Hematopoietic multipotent progenitor cell treated with erythropoietin and hydrocortisone succinate and interleukin-3 and kit ligand, for 6 days (in vitro differentiated cells): ENCODE data around the gene ADAMTS18.
"Not testable (repeated sequence)": the region's sequence is repeated elsewhere in the genome, so short reads cannot be mapped to it uniquely, and the experiment has no call there.

Experiments used
- DNase-seq: peaks from one replicate; pipeline ENCODE4 v3.0.0-alpha.2; 2015

The ADAMTS18 gene

GRCh38 chr16:77434530-77435271 is at the start of gene ADAMTS18:
ADAMTS18 (minus strand) TSS chr16:77435034; CDS start chr16:77434695, 339 bp downstream.
- DNase-seq: no peak

GRCh38 chr16:77480681-77481315 is 46.0 kb upstream of the ADAMTS18 start:
- no peak for DNase-seq

DNA sequence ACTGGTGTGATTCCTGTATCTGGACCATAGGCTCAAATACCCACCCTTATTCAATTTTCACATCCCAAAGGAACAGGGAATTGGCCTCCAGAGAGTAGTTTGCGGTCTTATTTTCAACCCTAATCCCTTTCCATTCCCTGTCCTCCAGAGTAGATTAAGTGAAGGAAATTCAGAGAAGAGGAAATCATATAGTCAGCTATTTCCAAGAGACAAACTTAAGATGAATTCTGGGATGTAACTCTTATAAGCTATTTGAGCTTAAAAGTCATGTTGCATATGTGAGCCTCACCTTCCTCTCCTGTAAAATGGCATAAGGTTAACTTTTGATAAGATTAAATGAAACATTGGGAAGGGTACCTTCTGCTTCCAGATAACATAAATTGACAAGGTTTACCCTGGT is 37.4 kb upstream of the ADAMTS18 start:
- DNase-seq: no peak

GRCh38 chr16:77470851-77471250 is 36.0 kb upstream of the ADAMTS18 start:
- DNase-seq: no peak

DNA sequence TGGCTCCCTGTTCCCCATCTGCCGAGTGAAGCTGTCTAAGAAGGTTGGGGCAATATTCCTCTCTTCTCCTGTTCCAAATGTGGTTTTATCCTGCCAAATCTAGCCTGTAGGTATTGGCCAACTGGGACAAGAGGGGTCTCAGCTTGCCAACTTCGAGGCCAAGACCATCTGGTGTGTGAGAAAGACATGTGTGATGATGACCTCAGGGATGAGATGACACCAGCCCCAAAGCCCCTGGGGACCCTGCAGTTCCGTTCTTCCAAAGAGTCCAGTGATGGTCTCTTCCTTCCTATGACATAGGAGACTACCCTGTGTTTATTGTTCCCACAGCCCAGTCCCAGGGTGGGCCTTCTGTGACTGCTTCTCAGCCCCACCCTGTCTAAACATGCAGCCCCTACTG is 34.8 kb upstream of the ADAMTS18 start:
- no peak for DNase-seq

GRCh38 chr16:77468831-77469230 is 34.0 kb upstream of the ADAMTS18 start:
- DNase-seq: no peak

DNA sequence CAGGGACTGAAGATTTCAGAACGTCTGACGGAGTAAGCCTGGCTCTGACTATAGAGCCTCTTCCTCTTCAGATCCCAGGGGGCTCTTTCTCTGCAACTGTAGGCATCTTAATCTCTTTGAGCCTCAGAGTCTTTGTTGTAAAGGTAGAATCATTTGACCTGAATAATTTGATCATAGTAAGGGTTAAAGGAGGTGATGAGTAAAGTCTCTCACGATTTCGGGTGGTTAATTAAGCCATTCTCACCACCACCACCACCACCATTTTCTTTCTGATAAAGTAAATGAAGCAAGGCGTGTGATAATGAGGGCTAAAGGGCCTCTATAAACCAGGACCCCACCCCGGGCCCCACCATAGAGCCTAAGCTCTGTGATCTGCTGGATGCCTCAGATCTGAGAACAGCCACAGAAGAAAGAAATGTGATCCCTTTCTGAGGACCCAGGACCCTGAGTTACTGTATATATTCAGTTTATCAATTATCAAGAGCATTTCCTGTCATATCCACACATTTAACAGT is 33.0 kb upstream of the ADAMTS18 start:
- no peak for DNase-seq

DNA sequence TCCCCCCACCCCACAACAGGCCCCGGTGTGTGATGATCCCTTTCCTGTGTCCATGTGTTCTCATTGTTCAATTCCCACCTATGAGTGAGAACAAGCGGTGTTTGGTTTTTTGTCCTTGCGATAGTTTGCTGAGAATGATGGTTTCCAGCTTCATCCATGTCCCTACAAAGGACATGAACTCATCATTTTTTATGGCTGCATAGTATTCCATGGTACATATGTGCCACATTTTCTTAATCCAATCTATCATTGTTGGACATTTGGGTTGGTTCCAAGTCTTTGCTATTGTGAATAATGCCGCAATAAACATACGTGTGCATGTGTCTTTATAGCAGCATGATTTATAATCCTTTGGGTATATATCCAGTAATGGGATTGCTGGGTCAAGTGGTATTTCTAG is 28.8 kb upstream of the ADAMTS18 start:
- not testable (repeated sequence) for DNase-seq

- DNase-seq: no peak
These were observed 28.1 kb upstream of the ADAMTS18 start for GRCh38 chr16:77462894-77463293.

DNA sequence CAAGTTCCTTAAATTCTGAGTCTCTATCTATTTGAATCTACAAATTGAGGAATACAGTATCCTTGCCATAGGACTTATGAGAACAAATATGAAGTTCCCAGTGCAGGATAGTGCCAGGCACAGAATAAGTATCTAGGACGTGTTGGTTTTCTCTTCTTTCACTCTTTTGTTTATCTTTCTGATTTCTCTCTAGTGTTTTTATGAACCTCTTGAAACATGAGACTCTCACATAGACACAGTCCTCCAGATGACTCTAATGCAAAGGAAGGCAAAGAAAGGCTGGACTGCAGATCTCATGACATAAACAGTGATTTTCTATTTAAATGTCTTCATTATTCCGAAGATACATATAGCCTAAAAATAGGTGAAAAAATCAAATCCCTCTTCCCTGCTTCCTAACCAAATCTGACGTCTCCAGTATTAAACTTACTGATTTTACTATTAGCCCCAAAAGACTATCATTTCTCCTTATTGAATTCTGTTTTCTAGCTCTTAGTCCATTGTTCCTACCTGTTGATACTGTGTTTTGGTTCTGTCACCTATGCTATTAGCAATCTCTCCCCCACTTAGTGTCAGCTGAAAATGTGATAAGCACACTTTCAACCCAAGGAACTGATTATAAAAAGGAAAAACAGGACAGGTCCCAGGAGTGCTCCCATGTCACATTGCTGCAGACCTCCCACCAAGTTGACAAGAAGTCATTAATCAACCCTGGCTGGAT is 24.9 kb upstream of the ADAMTS18 start:
- DNase-seq: no peak

GRCh38 chr16:77457046-77457445 is 22.2 kb upstream of the ADAMTS18 start:
- no peak for DNase-seq

GRCh38 chr16:77452243-77452642 is 17.4 kb upstream of the ADAMTS18 start:
- DNase-seq: no peak

DNA sequence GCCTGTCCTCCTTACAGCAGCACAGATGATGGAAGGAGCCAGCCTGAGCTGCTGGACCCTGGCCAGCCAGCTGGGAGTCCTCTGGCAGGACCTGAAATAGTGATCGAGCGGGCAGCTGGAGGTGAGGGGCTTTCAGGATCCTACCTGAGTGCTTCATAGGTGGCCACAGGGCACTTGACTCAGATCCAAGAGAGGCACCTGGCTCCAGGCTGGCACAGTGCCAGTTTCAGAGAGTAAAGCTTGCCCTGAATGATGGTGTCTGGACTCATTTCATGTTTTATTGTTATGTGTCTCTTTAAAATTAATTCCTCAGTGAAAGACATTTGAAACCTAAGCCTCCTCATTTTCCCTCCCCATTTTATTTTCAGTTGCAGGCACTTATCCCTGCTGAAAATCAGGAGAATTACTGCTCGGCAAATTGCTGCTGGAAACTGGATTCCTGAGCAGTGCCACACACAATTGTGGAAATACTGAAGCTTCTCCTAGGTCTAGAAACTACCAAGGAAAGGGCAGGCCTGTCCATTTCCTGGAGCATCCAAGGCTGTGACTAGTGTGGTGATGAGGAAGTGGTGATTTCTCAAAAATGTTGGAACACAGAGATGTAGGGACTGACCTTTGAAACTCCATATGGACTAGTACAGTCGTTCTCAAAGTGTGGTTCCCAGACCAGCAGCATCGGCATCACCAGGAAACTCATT is 16.1 kb upstream of the ADAMTS18 start:
- no peak for DNase-seq

DNA sequence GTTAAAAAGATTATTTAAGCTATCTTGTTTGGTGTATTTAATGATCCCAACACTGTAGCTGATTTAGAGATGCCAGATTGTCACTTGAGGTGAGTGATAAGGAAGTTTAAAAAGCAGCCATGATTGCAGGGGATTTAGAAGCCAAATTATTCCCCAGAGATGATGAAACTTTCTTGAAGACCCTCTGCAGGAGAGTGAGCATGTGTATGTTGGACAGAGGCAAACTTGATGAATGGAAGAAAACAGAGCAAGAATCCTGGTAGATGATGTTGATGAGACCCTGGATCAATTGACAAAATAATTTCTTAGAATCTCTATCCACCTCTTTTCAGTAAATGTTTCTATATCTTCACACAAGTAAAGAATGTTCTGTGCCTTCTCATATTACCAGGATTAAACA is 14.4 kb upstream of the ADAMTS18 start:
- no peak for DNase-seq

DNA sequence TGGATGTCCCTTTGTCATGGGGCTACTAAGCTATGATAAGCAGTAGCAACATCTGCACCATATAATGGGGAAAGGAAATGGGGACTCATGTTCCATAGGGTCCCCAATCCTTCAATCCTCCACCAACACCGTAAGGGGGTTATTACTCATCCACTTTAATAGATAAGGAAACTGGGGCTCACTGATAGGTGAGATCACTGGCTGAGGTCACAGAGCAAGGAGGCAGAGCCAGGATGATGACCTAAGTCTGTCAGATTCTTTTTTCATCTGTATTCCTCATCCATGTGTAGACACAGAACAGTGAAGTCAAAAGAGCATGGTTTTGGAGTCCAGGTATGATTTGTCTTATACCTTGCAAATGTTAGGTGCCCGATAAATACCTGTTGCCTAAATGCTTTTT is 10.5 kb upstream of the ADAMTS18 start:
- no peak for DNase-seq

- no peak for DNase-seq
These were observed 9.3 kb upstream of the ADAMTS18 start for GRCh38 chr16:77444147-77444460.

GRCh38 chr16:77443357-77444146 is 8.7 kb upstream of the ADAMTS18 start:
- no peak for DNase-seq

- DNase-seq: no peak
These were observed 7.2 kb upstream of the ADAMTS18 start for GRCh38 chr16:77442078-77442477.

DNA sequence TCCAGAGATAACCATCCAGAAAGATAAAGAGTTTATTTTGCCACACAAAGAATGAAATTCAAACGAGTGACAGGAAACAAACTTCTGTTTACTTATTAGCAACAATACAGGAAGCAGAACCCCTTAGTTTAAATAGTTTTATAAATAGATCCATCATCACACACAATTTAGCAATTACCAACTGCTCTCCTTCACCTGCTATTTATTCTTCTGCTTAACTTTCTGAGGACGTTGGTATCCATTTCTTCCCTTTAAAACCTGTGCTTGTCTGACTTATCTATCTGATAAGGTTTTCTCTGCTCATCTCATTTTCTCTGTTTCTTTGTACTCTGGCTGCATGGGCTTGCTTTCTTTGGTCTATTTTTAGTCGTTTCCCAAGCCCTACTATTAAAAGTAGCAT is 4.3 kb upstream of the ADAMTS18 start:
- no peak for DNase-seq

- no peak for DNase-seq
These were observed 3.0 kb upstream of the ADAMTS18 start for GRCh38 chr16:77437859-77438258.

GRCh38 chr16:77435272-77435820 is 512 bp upstream of the ADAMTS18 start:
- DNase-seq: no peak

DNA sequence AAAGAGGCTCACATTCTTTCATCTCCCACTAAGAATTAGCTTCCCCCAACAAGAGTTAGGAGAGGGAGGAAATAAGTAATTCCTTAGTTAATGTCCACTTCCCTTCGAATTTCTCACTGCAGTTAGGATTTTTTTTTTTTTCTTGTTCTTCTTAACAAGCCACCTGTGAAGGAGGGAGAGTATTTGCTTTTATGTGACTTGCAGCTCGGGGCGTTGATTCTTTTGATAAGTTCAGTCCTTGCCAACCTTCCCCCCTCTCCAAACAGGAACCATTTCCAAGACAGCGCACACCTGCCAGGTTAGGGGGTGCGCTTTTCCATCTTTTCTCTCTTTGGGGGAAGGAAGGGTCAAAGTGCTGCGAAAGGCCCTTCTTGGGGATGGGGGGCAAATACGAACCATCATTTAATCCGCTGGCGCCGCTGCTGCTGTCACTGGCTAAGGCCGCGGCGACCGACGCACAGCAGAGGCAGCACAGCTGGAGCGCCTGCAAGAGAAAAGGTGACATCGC is 758 bp downstream of the ADAMTS18 start:
- no peak for DNase-seq
